ENCODE measurements around the gene AMN.

Gene AMN

GRCh38 chr14:102953100-102953499, 30.6 kb downstream of the AMN start:
- intact Hi-C loops (cut with DNase I): no loop called here
- DNase-seq: peak in 2 of 10 donors; percentile 40 to 49

GRCh38 chr14:102954081-102954789, 31.8 kb downstream of the AMN start:
- intact Hi-C loops (cut with DNase I): no loop called here
- DNase-seq: peak in 3 of 10 donors; percentile 53 to 79 (median 70)

GRCh38 chr14:102955636-102956408, 33.4 kb downstream of the AMN start:
- peak in 3 of 10 donors; percentile 39 to 59 (median 56) for DNase-seq
- intact Hi-C loops (cut with DNase I): no loop called here

- intact Hi-C loops (cut with DNase I): no loop called here
- peak in 7 of 10 donors; percentile 33 to 90 (median 54) for DNase-seq
Observed at GRCh38 chr14:102957222-102957621, 34.8 kb downstream of the AMN start.

- peak in 3 of 10 donors; percentile 32 to 68 (median 59) for DNase-seq
- intact Hi-C loops (cut with DNase I): no loop called here
Observed at GRCh38 chr14:102958461-102958860, 36.0 kb downstream of the AMN start.

- DNase-seq: peak in 1 of 10 donors; percentile 55
- intact Hi-C loops (cut with DNase I): no loop called here
Observed at GRCh38 chr14:102962111-102962627, 39.7 kb downstream of the AMN start.

- DNase-seq: peak in 2 of 10 donors; percentile 71 to 73
- intact Hi-C loops (cut with DNase I): no loop called here
Observed at GRCh38 chr14:102964152-102964730, 41.8 kb downstream of the AMN start.

GRCh38 chr14:102965282-102965681, 42.8 kb downstream of the AMN start:
- intact Hi-C loops (cut with DNase I): no loop called here
- no peak for DNase-seq

- intact Hi-C loops (cut with DNase I): no loop called here
Observed at GRCh38 chr14:102965971-102966655, 43.6 kb downstream of the AMN start.

GRCh38 chr14:102966681-102967505, 44.4 kb downstream of the AMN start:
- intact Hi-C loops (cut with DNase I): no loop called here
- DNase-seq: peak in 3 of 10 donors; percentile 5 to 72 (median 61)

More at GRCh38 chr14:102965971-102966655, 43.6 kb downstream of the AMN start:
- peak in 2 of 10 donors; percentile 40 to 53 for DNase-seq

GRCh38 chr14:102967506-102967795, 45.0 kb downstream of the AMN start:
- intact Hi-C loops (cut with DNase I): no loop called here
- DNase-seq: peak in 3 of 10 donors; percentile 7 to 80 (median 64)

GRCh38 chr14:102968306-102968705, 45.8 kb downstream of the AMN start:
- intact Hi-C loops (cut with DNase I): no loop called here

GRCh38 chr14:102969060-102969791, 46.8 kb downstream of the AMN start:
- intact Hi-C loops (cut with DNase I): no loop called here

More at GRCh38 chr14:102968306-102968705, 45.8 kb downstream of the AMN start:
- DNase-seq: peak in 1 of 10 donors; percentile 0

GRCh38 chr14:102969901-102970300, 47.4 kb downstream of the AMN start:
- intact Hi-C loops (cut with DNase I): loop anchor here (5.0 kb wide), 1 partner anchor 87 kb away; the partner anchor contains the start of gene CDC42BPB
- DNase-seq: peak in 3 of 10 donors; percentile 2 to 45 (median 45)

More at GRCh38 chr14:102969060-102969791, 46.8 kb downstream of the AMN start:
- peak in 3 of 10 donors; percentile 22 to 80 (median 72) for DNase-seq

GRCh38 chr14:102970496-102970895, 48.0 kb downstream of the AMN start:
- peak in 1 of 10 donors; percentile 29 for DNase-seq

GRCh38 chr14:102971314-102971713, 48.9 kb downstream of the AMN start:
- DNase-seq: peak in 2 of 10 donors; percentile 39 to 57
- intact Hi-C loops (cut with DNase I): loop anchor here (5.0 kb wide), 1 partner anchor 86 kb away; the partner anchor contains the start of gene CDC42BPB

More at GRCh38 chr14:102970496-102970895, 48.0 kb downstream of the AMN start:
- intact Hi-C loops (cut with DNase I): loop anchor here (5.0 kb wide), 1 partner anchor 87 kb away; the partner anchor contains the start of gene CDC42BPB

- DNase-seq: peak in 2 of 10 donors; percentile 62 to 78
- intact Hi-C loops (cut with DNase I): loop anchor here (5.0 kb wide), 1 partner anchor 85 kb away; the partner anchor contains the start of gene CDC42BPB
Observed at GRCh38 chr14:102971836-102972606, 49.6 kb downstream of the AMN start.

Measured in posterior cingulate gyrus (tissue), 11 donors.